H9 (cell line): Measurements from ENCODE around the gene SRSF4. TPM values are rescaled to one million over a fixed set of nuclear protein-coding genes. Genes with fewer than 3 reads are reported as not detected.

Experiments used
- DNase-seq: peaks from one replicate; pipeline ENCODE4 v3.0.0-alpha.2; 2017
- H2AFZ ChIP-seq: one replicate; pipeline ENCODE4 v1.6.1; 2013; ENCODE audit warnings: mild to moderate bottlenecking, low read length, control low read depth, moderate library complexity
- H2AK5ac ChIP-seq: 2 replicates; pipeline ENCODE4 v1.6.1; 2013; ENCODE audit warnings: low read length, control low read depth, mixed read lengths; ENCODE audit not compliant: insufficient read length
- H2BK120ac ChIP-seq: one replicate; pipeline ENCODE4 v1.6.1; 2013; ENCODE audit warnings: low read depth, mild to moderate bottlenecking, low read length, control low read depth, inconsistent platforms; ENCODE audit not compliant: poor library complexity, severe bottlenecking
- H2BK12ac ChIP-seq: 2 replicates; pipeline ENCODE4 v1.6.1; 2013; ENCODE audit warnings: low read length, control low read depth, mixed read lengths, low read depth; ENCODE audit not compliant: insufficient read length
- H2BK15ac ChIP-seq: 2 replicates; pipeline ENCODE4 v1.6.1; 2013; ENCODE audit warnings: low read depth, low read length, control low read depth
- H2BK20ac ChIP-seq: one replicate; pipeline ENCODE4 v1.6.1; 2013; ENCODE audit warnings: low read depth, mild to moderate bottlenecking, low read length, control low read depth, inconsistent platforms; ENCODE audit not compliant: poor library complexity, severe bottlenecking
- H2BK5ac ChIP-seq: 2 replicates; pipeline ENCODE4 v1.6.1; 2013; ENCODE audit warnings: low read length, control low read depth, mixed read lengths; ENCODE audit not compliant: insufficient read length
- H3K14ac ChIP-seq: 2 replicates; pipeline ENCODE4 v1.6.1; 2013; ENCODE audit warnings: low read length, control low read depth; ENCODE audit not compliant: insufficient read depth
- H3K18ac ChIP-seq: 2 replicates; pipeline ENCODE4 v1.6.1; 2013; ENCODE audit warnings: low read depth, mild to moderate bottlenecking, mixed read lengths, low read length, control low read depth; ENCODE audit not compliant: insufficient read length
- H3K23ac ChIP-seq: 2 replicates; pipeline ENCODE4 v1.6.1; 2013; ENCODE audit warnings: low read length, control low read depth, mixed read lengths, low read depth; ENCODE audit not compliant: insufficient read length
- H3K23me2 ChIP-seq: 2 replicates; pipeline ENCODE4 v1.6.1; 2013; ENCODE audit warnings: low read depth, mild to moderate bottlenecking, mixed read lengths, low read length, control low read depth; ENCODE audit not compliant: insufficient read length, poor library complexity, severe bottlenecking
- H3K27ac ChIP-seq: 2 replicates; pipeline ENCODE4 v1.5.1; 2013; ENCODE audit warnings: low read length, control low read depth, mixed read lengths, low read depth; ENCODE audit not compliant: insufficient read length
- H3K27me3 ChIP-seq: 2 replicates; pipeline ENCODE4 v1.6.1; 2013; ENCODE audit warnings: low read length, control low read depth, inconsistent platforms; ENCODE audit not compliant: insufficient read depth
- H3K4ac ChIP-seq: 2 replicates; pipeline ENCODE4 v1.6.1; 2013; ENCODE audit warnings: low read depth, mild to moderate bottlenecking, control low read depth, inconsistent platforms, low read length, moderate library complexity
- H3K4me1 ChIP-seq: 2 replicates; pipeline ENCODE4 v1.6.1; 2013; ENCODE audit warnings: low read length, control low read depth, inconsistent platforms; ENCODE audit not compliant: insufficient read depth
- H3K4me2 ChIP-seq: 2 replicates; pipeline ENCODE4 v1.6.1; 2013; ENCODE audit warnings: low read length, control low read depth, mixed read lengths; ENCODE audit not compliant: insufficient read length, insufficient read depth
- H3K56ac ChIP-seq: 2 replicates; pipeline ENCODE4 v1.6.1; 2013; ENCODE audit warnings: low read depth, mild to moderate bottlenecking, mixed read lengths, low read length, control low read depth; ENCODE audit not compliant: insufficient read length
- H3K79me1 ChIP-seq: 2 replicates; pipeline ENCODE4 v1.6.1; 2013; ENCODE audit warnings: low read depth, mild to moderate bottlenecking, moderate library complexity, low read length, control low read depth, inconsistent platforms; ENCODE audit not compliant: insufficient read depth, poor library complexity, severe bottlenecking
- H3K79me2 ChIP-seq: 2 replicates; pipeline ENCODE4 v1.6.1; 2013; ENCODE audit warnings: low read length, control low read depth, inconsistent platforms; ENCODE audit not compliant: insufficient read depth
- H3K9ac ChIP-seq: 2 replicates; pipeline ENCODE4 v1.6.1; 2013; ENCODE audit warnings: low read length, control low read depth, mixed read lengths; ENCODE audit not compliant: insufficient read length; ENCODE audit errors: extremely low read depth
- H3K9me3 ChIP-seq: one replicate; pipeline ENCODE4 v1.6.1; 2013; ENCODE audit warnings: low read depth, low read length, inconsistent platforms; ENCODE audit not compliant: control insufficient read depth
- H3T11ph ChIP-seq: one replicate; pipeline ENCODE4 v1.6.1; 2013; ENCODE audit warnings: mild to moderate bottlenecking, low read length, control low read depth, inconsistent platforms
- H4K20me1 ChIP-seq: one replicate; pipeline ENCODE4 v1.6.1; 2013; ENCODE audit not compliant: control insufficient read depth, insufficient read length, insufficient read depth
- H4K5ac ChIP-seq: 2 replicates; pipeline ENCODE4 v1.6.1; 2013; ENCODE audit warnings: low read depth, mild to moderate bottlenecking, mixed read lengths, low read length, control low read depth; ENCODE audit not compliant: insufficient read length
- H4K8ac ChIP-seq: replicated peaks from 2 replicates; pipeline ENCODE4 v1.6.1; 2013; ENCODE audit warnings: low read length, control low read depth, mixed read lengths, low read depth; ENCODE audit not compliant: insufficient read length
- H4K91ac ChIP-seq: 2 replicates; pipeline ENCODE4 v1.6.1; 2013; ENCODE audit warnings: low read depth, mild to moderate bottlenecking, moderate library complexity, mixed read lengths, low read length, control low read depth; ENCODE audit not compliant: insufficient read length
- H3K27ac Mint-ChIP-seq, 3 experiments: 2 replicates in 2 of 3; 3 replicates in 1 of 3; pipeline ENCODE4 v1.8.0; 2020 to 2021; ENCODE audit warnings: mixed read lengths in 3 of 3, mild to moderate bottlenecking in 1 of 3, moderate library complexity in 1 of 3
- H3K27me3 Mint-ChIP-seq: 2 replicates; pipeline ENCODE4 v1.8.0; 2021; ENCODE audit warnings: low read depth, mild to moderate bottlenecking, moderate library complexity, mixed read lengths
- H3K36me3 Mint-ChIP-seq, 3 experiments: 2 replicates in 2 of 3; 3 replicates in 1 of 3; pipeline ENCODE4 v1.8.0; 2020 to 2021; ENCODE audit warnings: low read depth in 3 of 3, mixed read lengths in 3 of 3; ENCODE audit not compliant: insufficient read depth in 1 of 3
- H3K4me1 Mint-ChIP-seq, 2 experiments: 2 replicates each; pipeline ENCODE4 v1.8.0; 2020; ENCODE audit warnings: mixed read lengths in 2 of 2
- H3K4me3 Mint-ChIP-seq, 2 experiments: 2 replicates in 1 of 2; 3 replicates in 1 of 2; pipeline ENCODE4 v1.8.0; 2020 to 2021; ENCODE audit warnings: mild to moderate bottlenecking in 2 of 2, mixed read lengths in 2 of 2, moderate library complexity in 1 of 2
- H3K9me3 Mint-ChIP-seq, 2 experiments: 2 replicates in 1 of 2; 3 replicates in 1 of 2; pipeline ENCODE4 v1.8.0; 2020; ENCODE audit warnings: mild to moderate bottlenecking in 2 of 2, mixed read lengths in 2 of 2, moderate library complexity in 1 of 2
- CTCF ChIP-seq: fragments of 200-600 bp; sonication (generic); conservative IDR thresholded peaks from 3 replicates; pipeline ENCODE4 v1.8.0; 2021; ENCODE audit warnings: antibody characterized with exemption, mild to moderate bottlenecking
- WGBS: extraction: QIAGEN DNeasy Blood & Tissue Kit; methylation state at CpG from one replicate; pipeline ENCODE4 v1.1.7; 2013; ENCODE audit warnings: missing lambda C conversion rate, low lambda C conversion rate, mixed read lengths; ENCODE audit not compliant: insufficient read length; ENCODE audit errors: extremely low coverage; 5-methylcytosine and 5-hydroxymethylcytosine counted together
- total RNA-seq: library from RNA; stranded (reverse); gene quantifications from 2 replicates; pipeline ENCODE4 v1.2.1, GENCODE V29; 2021

The SRSF4 gene
- total RNA-seq, 1 experiment from 2014 or later = 90.6 TPM

GRCh38 chr1:29114654-29115053 lies 67.0 kb downstream of the SRSF4 start:
- Histone ChIP-seq H2AK5ac (no peak overlapping the region), H3K27ac (no peak overlapping the region), H3K23me2 (no peaks in the 10 kb centered on the region), H4K5ac (no peak overlapping the region), H3K23ac (no peak overlapping the region), H3K27me3 (no peaks in the 10 kb centered on the region), H3K14ac (no peak overlapping the region), H3K18ac (no peak overlapping the region), H2BK5ac (no peak overlapping the region), H3K4me1 (no peaks in the 10 kb centered on the region; the same call in 1 of the 2 replicates), H4K8ac (no peak overlapping the region), H3K9ac (no peak overlapping the region), H4K20me1 (no peaks in the 10 kb centered on the region), H4K91ac (no peak overlapping the region), H2BK15ac (no peak overlapping the region), H3K9me3 (no peaks in the 10 kb centered on the region), H3K56ac (no peak overlapping the region), H3K4me2 (no peak overlapping the region), H2BK120ac (no peak overlapping the region), H2AFZ (no peak overlapping the region), H3K4ac (no peak overlapping the region), H2BK20ac (no peak overlapping the region), H3K79me1 (no peaks in the 10 kb centered on the region), H3T11ph (no peak overlapping the region), H2BK12ac (no peak overlapping the region), H3K79me2 (no peaks in the 10 kb centered on the region)
- H3K4me3 Mint-ChIP-seq = no peak overlapping the region
- no peaks in the 10 kb centered on the region; the same call in 1 of the 2 replicates for H3K27me3 Mint-ChIP-seq
- DNase-seq = no peak
- H3K4me1 Mint-ChIP-seq = peaks cover 17 to 22% of the 10 kb centered on the region in 2 experiments
- no peaks in the 10 kb centered on the region for H3K9me3 Mint-ChIP-seq
- WGBS = no CpG with 5 or more reads among the region's 1 CpG
- H3K27ac Mint-ChIP-seq = no peak overlapping the region
- peaks cover 9 to 46% (median 44%) of the 10 kb centered on the region in 3 experiments for H3K36me3 Mint-ChIP-seq
- TF ChIP-seq CTCF = no peak
